Endodermal cell (in vitro differentiated cells): ENCODE measurements around the gene TRIM44. TPM values are rescaled to one million over a fixed set of nuclear protein-coding genes. Genes with fewer than 3 reads are reported as not detected.

Source experiments
- DNase-seq: peaks from one replicate; pipeline ENCODE4 v3.0.0-alpha.2; 2017
- H3K27ac ChIP-seq: 2 replicates; pipeline ENCODE4 v1.5.1; 2013; ENCODE audit warnings: mild to moderate bottlenecking, low read depth, low read length, moderate library complexity
- H3K27me3 ChIP-seq: 2 replicates; pipeline ENCODE4 v1.6.1; 2013; ENCODE audit warnings: mild to moderate bottlenecking, low read length, moderate library complexity; ENCODE audit not compliant: insufficient read depth, control insufficient read depth, poor library complexity, severe bottlenecking
- H3K36me3 ChIP-seq: 2 replicates; pipeline ENCODE4 v1.7.0; 2013; ENCODE audit warnings: mild to moderate bottlenecking, low read length, moderate library complexity; ENCODE audit not compliant: control insufficient read depth, insufficient read depth
- H3K4me1 ChIP-seq: one replicate; pipeline ENCODE4 v1.7.0; 2013; ENCODE audit warnings: low read length; ENCODE audit not compliant: control insufficient read depth, insufficient read depth
- H3K4me3 ChIP-seq: 2 replicates; pipeline ENCODE4 v1.5.1; 2013; ENCODE audit warnings: mild to moderate bottlenecking, low read length, moderate library complexity
- H3K9ac ChIP-seq: 2 replicates; pipeline ENCODE4 v1.6.1; 2013; ENCODE audit warnings: mild to moderate bottlenecking, low read length, moderate library complexity; ENCODE audit not compliant: poor library complexity, severe bottlenecking; ENCODE audit errors: extremely low read depth
- H3K9me3 ChIP-seq: 2 replicates; pipeline ENCODE4 v1.6.1; 2013; ENCODE audit warnings: mild to moderate bottlenecking, low read length, moderate library complexity; ENCODE audit not compliant: control insufficient read depth
- H3K27ac Mint-ChIP-seq: 2 replicates; pipeline ENCODE4 v1.8.0; 2020; ENCODE audit warnings: mixed read lengths
- H3K27me3 Mint-ChIP-seq: 2 replicates; pipeline ENCODE4 v1.8.0; 2021; ENCODE audit warnings: mild to moderate bottlenecking, mixed read lengths; ENCODE audit not compliant: insufficient read depth
- H3K36me3 Mint-ChIP-seq: 2 replicates; pipeline ENCODE4 v1.8.0; 2020; ENCODE audit warnings: low read depth, mixed read lengths
- H3K4me1 Mint-ChIP-seq: 2 replicates; pipeline ENCODE4 v1.8.0; 2020; ENCODE audit warnings: mixed read lengths
- H3K4me3 Mint-ChIP-seq: 2 replicates; pipeline ENCODE4 v1.8.0; 2020; ENCODE audit warnings: mild to moderate bottlenecking, moderate library complexity, mixed read lengths
- H3K9me3 Mint-ChIP-seq: 2 replicates; pipeline ENCODE4 v1.8.0; 2020; ENCODE audit warnings: mild to moderate bottlenecking, mixed read lengths
- WGBS, 2 experiments: methylation state at CpG; one replicate each; pipeline versions ENCODE4 v1.1.5 to v1.1.7; 2013; ENCODE audit warnings: missing lambda C conversion rate in 2 of 2, mixed read lengths in 1 of 2; ENCODE audit not compliant: insufficient coverage in 1 of 2, insufficient read length in 1 of 2; 5-methylcytosine and 5-hydroxymethylcytosine counted together
- total RNA-seq, 2 donors: library from RNA; stranded (reverse); fragmentation: NEBNext Ultra II Directional in 1 of 2; extraction: Animal tissue kit (Norgen Biotek cat#: 25700) in 1 of 2; gene quantifications; 2 replicates in 1 of 2; 3 replicates in 1 of 2; pipeline ENCODE4 v1.2.1, GENCODE V29; 2021
- TF ChIP-seq, protein P1 (sequence below): fragments of 200-600 bp; sonication (generic); conservative IDR thresholded peaks from 2 replicates; pipeline ENCODE4 v1.5.0; 2021; ENCODE audit warnings: antibody characterized with exemption, mild to moderate bottlenecking

TRIM44 gene
- total RNA-seq, 2 donors from 2014 or later = 48.5 to 63.8 TPM

DNA sequence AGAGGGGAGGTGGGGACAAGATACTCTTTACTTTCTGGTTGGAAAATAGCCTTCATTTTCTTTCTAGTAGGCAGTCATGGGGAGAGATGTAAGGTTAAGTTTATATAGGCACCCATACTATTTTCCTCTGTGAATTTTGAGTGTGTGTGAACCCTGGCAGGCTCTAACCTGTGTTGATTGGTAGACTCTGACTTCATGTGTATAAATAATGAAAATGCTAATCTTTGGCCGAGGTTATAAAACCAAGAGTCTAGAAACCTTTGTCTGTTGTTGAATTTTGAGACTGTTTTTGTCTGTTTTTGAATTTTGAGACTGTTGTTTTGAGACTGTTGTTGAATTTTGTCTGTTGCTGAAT lies 14.0 kb downstream of the TRIM44 start:
- Mint-ChIP-seq H3K36me3 (no peaks in the 10 kb centered on the region), H3K4me3 (no peak overlapping the region), H3K9me3 (no peaks in the 10 kb centered on the region), H3K27me3 (no peaks in the 10 kb centered on the region), H3K4me1 (peaks cover 12% of the 10 kb centered on the region), H3K27ac (no peak overlapping the region)
- WGBS, 2 experiments = 91 to 92% methylated on average over 1 of the region's 1 CpG
- H3K36me3 ChIP-seq = no peaks in the 10 kb centered on the region
- no peak for DNase-seq
- H3K9me3 ChIP-seq = no peaks in the 10 kb centered on the region
- H3K27ac ChIP-seq = no peak overlapping the region
- H3K9ac ChIP-seq = no peak overlapping the region
- no peak overlapping the region for H3K4me3 ChIP-seq
- H3K4me1 ChIP-seq = no peaks in the 10 kb centered on the region
- H3K27me3 ChIP-seq = no peaks in the 10 kb centered on the region
- TF ChIP-seq, protein P1, sequence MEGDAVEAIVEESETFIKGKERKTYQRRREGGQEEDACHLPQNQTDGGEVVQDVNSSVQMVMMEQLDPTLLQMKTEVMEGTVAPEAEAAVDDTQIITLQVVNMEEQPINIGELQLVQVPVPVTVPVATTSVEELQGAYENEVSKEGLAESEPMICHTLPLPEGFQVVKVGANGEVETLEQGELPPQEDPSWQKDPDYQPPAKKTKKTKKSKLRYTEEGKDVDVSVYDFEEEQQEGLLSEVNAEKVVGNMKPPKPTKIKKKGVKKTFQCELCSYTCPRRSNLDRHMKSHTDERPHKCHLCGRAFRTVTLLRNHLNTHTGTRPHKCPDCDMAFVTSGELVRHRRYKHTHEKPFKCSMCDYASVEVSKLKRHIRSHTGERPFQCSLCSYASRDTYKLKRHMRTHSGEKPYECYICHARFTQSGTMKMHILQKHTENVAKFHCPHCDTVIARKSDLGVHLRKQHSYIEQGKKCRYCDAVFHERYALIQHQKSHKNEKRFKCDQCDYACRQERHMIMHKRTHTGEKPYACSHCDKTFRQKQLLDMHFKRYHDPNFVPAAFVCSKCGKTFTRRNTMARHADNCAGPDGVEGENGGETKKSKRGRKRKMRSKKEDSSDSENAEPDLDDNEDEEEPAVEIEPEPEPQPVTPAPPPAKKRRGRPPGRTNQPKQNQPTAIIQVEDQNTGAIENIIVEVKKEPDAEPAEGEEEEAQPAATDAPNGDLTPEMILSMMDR = no peak

DNA sequence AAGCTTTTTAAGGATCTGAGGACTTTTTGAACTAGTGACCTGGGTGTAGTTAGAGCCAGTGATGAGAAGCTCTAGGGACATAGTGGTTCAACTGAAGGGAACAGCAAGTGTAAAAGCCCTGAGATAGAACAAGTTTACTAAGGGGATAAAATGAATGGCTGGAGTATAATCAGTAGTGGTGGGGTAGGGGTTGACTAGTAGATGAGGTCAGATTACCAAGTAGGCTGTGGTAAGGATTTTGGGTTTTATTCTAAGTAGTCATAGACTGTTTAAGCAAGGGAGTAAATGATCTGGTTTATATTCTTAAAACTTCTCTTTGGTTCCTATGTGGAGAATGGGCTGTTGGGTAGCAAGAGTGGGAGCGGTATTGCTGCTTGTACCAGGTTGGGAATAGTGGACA lies 15.3 kb downstream of the TRIM44 start:
- Histone ChIP-seq H3K9me3 (no peaks in the 10 kb centered on the region), H3K4me1 (no peaks in the 10 kb centered on the region), H3K36me3 (no peaks in the 10 kb centered on the region), H3K9ac (no peak overlapping the region), H3K4me3 (no peak overlapping the region), H3K27me3 (no peaks in the 10 kb centered on the region), H3K27ac (no peak overlapping the region)
- TF ChIP-seq, protein P1 = no peak
- DNase-seq = no peak
- Mint-ChIP-seq H3K9me3 (no peaks in the 10 kb centered on the region), H3K27ac (no peak overlapping the region), H3K36me3 (no peaks in the 10 kb centered on the region), H3K27me3 (no peaks in the 10 kb centered on the region), H3K4me3 (no peak overlapping the region), H3K4me1 (peaks cover 12% of the 10 kb centered on the region)
- WGBS, 2 experiments = 98 to 100% methylated on average over 1 of the region's 1 CpG

DNA sequence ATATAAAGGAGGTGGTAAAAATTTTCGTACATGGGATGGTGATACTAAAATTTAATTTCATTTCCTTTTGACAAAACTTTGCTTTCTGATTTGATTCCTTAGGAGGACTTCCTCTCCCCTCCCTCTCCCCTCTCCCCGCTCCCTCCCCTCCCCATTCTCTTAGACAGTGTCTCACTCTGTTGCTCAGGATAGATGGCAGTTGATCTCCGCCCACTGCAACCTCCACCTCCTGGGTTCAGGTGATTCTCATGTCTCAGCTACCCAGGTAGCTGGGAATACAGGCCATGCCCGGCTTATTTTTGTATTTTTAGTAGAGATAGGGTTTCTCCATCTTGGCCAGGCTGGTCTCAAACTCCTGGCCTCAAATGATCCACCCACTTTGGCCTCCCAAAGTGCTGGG lies 15.9 kb downstream of the TRIM44 start:
- H3K27me3 Mint-ChIP-seq = no peaks in the 10 kb centered on the region
- H3K36me3 ChIP-seq = no peaks in the 10 kb centered on the region
- TF ChIP-seq, protein P1 = no peak
- H3K36me3 Mint-ChIP-seq = no peaks in the 10 kb centered on the region
- no peak overlapping the region for H3K27ac ChIP-seq
- no peaks in the 10 kb centered on the region for H3K27me3 ChIP-seq
- H3K4me3 ChIP-seq = no peak overlapping the region
- no peak overlapping the region for H3K9ac ChIP-seq
- peaks cover 12% of the 10 kb centered on the region for H3K4me1 Mint-ChIP-seq
- DNase-seq = no peak
- H3K9me3 Mint-ChIP-seq = no peaks in the 10 kb centered on the region
- 71 to 87% methylated on average over 1 to 3 of the region's 4 CpGs for WGBS, 2 experiments
- no peaks in the 10 kb centered on the region for H3K9me3 ChIP-seq
- no peak overlapping the region for H3K4me3 Mint-ChIP-seq
- H3K4me1 ChIP-seq = no peaks in the 10 kb centered on the region
- no peak overlapping the region for H3K27ac Mint-ChIP-seq
